Stimulated activated CD8-positive, alpha-beta memory T cell treated with anti-CD3 and anti-CD28 coated beads, Interleukin-2, amount 100 ng/mL, for 48 hours (primary cell): ENCODE data around the gene ERCC6L2.

Experiments used
- DNase-seq, 2 donors: peaks; one replicate each; pipeline ENCODE4 v3.0.0-alpha.2; 2020; ENCODE audit warnings: low read depth in 2 of 2

ERCC6L2 gene

DNA sequence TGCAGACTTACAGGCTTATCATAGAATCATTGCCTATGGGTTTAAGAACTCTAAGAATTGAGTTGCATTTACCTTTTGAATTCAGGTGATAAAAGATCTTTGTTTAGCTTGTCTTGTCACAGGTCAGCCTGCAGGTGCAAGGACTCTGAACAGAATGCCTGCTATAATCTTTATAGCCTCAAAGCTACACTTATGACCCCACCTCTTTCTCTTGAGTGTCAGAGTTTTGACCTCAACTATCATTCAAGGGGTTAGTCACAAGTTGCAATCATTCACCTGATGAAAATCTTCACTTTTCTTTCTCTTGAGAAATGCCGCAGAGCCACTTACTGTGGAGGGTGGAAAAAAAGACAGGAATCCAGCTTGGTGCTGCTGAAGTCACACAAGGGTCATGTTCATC lies 49.5 kb downstream of the ERCC6L2 start:
- DNase-seq, result no peak

DNA sequence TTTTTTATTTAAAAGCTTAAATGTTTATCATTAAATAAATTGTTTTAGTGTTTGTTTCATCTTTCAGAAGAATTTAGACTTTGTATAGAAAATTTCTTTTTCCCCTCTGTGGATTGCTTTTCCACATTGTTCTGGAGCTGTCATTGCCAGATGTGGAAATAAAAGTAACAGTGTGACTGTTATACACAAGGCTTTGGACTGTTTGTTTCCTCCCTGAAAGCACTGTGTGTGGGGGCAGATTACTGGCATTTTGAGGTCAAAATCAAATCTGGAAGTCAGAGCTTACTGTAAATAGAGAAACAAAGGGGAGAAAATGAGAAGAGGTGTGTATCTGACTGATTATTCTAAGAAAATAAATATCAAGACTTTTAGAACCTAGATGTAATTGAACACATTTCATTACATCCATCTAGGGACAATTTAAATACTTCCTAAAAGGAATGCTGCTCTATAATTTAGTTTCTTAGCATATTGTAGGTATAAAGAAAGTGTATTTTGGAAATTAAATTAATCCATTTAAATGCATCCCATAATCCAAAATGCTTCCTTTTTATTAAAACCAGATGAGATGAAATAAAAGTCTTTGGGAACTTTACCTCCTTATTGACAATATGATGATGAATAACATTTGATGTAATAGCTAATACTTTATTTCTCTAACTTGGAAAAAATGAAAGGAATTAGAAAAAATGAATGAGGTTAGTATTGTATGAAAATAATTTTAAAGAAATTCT lies 51.9 kb downstream of the ERCC6L2 start:
- no peak for DNase-seq

DNA sequence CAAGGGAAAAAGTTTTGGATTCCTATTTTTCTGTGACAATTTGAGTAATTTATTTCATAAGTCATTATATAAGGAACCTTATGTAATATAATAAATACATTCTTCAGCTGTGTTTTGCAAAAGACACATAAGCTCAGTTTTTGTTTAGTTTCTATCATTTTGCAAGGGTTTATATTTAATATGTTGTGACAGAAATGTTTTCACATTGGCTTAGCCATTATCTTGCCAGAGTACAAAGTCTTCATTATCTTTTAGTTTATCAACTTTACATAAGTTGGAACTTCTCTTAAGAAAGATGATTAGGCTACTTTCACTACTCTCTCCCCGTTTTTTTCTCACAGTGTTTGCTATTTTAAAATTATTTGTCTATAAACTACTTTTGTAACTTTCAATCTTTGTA lies 54.8 kb downstream of the ERCC6L2 start:
- DNase-seq, result no peak

DNA sequence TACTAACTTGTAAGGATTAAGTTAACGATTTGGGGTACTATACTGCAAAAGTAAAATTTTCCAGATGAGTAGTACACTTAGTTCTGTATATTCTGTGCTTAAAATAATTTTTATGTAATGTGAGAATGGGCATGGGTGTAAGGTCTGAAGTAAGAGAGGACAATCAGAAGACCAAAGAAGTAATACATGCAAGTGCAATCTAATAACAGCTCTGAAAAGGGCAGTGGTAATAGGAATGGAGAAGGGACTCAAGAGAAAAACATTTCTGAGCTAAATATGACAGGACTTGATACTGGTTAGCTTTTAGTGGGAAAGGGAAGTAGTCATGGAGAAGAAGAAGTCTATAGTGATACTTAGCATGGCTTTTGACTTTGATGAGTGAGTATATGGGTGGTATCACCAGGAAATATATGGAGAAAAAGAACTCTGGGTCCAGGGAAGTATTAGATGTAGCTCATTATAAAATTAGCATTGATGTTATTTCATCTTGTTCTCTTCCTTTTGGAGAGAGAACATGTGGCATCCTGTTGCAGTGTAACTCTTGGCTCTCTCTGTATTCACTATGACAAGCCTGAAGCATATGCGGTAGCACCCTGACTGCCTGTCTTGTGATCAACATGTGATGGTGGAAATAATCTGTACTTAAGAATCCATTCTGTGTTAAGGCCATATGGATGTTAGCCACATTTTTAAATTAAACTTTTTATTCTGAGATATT lies 60.5 kb downstream of the ERCC6L2 start:
- no peak for DNase-seq

DNA sequence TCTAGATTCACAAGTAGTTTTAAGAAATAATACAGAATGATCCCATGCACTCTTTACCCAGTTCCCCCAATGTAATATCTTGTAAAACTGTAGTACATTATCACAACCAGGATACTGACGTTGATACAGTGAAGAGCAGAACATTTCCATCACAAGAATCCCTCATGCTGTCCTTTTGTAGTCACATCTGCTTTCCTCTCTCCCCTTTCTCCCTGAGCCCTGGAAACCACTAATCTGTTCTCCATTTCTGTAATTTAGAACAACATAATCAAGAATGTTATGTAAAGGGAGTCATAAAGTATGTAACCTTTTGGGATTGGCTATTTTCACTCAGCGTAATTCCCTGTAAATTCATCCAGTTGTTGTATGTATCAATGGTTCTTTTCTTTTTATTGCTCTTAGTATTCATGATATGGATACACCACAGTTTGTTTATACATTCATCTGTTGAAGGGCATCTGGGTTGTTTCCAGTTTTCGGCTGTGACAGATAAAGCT lies 61.1 kb downstream of the ERCC6L2 start:
- DNase-seq, result no peak

DNA sequence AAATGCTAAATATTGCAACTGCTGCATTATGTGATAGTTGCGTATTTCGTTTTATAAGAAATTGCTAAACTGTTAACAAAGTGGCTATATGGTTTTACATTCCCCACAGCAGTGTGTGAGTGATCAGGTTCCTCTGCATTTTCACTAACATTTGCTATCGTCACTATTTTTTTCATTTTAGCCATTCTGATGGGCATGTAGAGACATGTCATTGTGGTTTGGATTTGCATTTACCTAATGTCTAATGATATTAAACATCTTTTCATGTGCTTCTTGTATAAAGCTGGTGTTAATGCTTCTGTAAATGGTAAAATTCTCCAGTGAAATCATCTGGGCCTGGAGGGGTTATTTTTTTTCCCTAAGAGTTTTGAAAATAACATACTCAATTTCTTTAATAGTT lies 61.6 kb downstream of the ERCC6L2 start:
- no peak for DNase-seq

DNA sequence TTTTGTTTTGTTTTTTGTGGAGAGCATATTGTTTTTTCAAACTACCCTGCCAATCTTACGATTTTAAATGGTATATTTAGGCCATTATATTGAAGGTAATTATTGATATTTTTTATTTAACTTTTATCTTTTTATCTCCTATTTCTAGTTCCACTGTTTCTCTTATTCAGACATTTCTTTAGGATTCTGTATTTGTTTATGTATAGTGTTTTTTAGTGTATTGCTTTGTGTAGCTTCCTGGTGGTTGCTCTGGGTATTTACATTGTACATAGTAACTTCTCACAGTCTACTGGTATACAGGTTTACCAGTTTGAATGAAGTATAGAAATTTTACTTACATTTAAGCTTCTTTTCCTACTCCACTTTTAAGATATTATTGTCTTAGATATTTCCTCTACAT lies 63.2 kb downstream of the ERCC6L2 start:
- no peak for DNase-seq

DNA sequence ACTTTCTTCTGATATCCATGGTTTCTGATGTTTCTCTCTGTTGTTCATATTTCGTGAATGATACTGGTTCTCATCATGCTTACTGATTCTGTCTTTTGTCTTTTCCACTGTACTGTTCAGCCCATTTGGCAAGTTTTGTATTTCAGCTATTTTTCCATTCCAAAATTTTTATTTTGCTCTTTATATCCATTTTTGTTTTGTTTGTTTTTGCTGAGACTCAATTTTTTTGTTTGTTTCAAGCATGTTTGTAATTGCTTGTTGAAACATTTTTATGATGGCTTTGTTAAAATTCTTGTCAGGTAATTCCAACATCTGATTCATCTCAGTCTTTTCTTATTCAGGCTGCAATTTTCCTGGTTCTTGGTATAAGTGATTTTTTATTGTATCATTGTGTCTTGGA lies 64.0 kb downstream of the ERCC6L2 start:
- no peak for DNase-seq

DNA sequence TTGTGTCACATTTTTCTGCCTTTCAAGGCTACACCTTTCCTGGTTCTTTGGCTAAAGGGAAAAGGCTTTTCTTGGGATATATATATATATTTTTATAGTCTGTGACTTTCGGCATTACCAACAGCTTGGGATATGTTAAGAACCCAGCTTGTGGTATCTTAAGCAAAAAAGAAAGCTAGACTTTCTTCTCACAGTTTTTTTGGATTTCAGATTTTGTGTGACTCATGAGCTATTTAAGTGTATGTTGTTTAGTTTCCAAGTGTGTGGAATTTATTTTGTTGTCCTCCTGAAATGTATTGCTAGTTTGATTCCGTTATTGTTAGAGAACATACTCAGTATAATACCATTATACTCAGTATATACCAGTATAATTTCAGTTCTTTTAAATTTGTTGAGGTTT lies 64.8 kb downstream of the ERCC6L2 start:
- no peak for DNase-seq

DNA sequence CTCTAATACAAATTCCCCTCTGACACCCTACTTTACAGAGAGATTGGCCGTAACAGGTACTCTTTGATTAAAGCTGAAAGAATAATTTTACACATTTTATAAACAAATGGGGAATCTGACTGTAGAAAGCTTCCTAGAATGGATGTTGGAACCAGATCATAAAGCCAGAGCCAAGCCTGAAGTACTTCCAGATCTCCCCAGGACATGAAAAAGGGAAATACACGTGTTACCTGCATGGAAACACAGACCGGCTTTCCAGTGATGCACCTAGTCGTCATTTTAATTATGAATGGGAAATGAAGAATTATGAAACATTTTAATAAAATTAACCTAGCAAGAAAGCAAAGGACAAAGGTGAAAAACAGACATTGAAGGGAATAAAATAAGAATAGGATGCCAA lies 66.5 kb downstream of the ERCC6L2 start:
- DNase-seq, result no peak

DNA sequence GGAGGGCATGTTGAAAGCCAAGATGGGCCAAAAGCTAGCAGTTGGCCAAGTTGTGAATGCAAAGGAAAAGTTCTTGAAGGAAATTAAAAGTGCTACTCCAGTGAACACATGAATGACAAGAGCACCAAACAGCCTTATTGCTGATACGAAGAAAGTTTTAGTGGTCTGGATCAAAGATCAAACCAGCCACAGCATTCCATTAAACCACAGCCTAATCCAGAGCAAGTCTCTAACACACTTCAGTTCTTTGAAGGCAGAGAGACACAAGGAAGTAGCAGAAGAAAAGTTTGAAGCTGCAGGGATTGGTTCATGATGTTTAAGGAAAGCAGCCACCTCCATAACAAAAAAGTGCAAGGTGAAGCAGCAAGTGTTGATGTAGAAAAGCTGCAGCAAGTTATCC lies 71.6 kb downstream of the ERCC6L2 start:
- DNase-seq, result no peak

DNA sequence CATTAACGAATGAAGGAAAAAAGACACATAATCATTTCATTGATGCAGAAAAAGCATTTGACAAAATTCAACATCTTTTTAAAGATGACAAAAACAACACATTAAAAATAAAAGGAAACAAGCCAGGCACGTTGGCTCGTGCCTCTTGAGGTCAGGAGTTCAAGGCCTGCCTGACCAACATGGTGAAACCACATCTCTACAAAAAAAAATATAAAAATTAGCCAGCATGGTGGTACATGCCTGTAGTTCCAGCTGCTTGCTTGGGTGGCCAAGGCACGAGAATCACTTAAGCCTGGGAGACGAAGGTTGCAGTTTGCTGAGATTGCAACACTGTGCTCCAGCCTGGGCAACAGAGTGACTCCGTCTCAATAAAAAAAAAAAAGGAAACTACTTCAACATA lies 77.0 kb downstream of the ERCC6L2 start:
- no peak for DNase-seq

DNA sequence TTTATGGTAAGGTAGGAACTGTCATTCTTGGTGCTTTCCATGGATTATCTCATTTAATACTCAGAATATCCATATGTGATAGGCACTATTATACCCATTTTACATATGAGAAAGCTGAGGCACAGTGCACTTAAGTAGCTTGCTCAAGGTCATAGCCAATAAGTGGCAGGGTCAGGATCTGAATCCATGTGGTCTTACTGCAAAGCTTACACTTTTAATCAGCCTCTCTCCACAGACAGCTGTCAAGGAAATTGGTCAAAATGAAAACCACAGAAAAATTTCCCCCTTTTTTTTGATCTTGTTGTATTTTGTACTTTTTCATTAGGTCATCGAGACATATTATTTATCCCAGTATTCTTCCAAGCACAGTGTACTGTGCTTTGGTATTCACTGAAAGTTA lies 78.5 kb downstream of the ERCC6L2 start:
- no peak for DNase-seq

DNA sequence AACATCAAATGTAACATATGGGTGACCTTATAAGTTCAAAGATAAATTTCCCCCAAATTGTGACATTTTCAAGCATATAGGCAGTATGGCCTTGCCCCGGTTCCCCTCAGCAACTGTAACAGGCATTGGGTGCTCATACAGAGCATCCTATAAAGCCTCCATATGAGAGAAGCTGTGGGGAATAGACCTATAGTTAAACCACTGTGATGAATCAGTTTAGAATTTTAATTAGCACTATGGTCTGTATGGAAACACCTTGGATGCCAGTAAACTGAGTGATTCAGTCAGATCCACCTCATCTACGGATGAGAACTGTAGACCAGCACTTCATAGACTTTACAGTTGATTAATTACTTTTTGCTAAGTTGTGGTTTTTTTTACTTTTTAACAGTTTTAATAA lies 79.4 kb downstream of the ERCC6L2 start:
- no peak for DNase-seq

DNA sequence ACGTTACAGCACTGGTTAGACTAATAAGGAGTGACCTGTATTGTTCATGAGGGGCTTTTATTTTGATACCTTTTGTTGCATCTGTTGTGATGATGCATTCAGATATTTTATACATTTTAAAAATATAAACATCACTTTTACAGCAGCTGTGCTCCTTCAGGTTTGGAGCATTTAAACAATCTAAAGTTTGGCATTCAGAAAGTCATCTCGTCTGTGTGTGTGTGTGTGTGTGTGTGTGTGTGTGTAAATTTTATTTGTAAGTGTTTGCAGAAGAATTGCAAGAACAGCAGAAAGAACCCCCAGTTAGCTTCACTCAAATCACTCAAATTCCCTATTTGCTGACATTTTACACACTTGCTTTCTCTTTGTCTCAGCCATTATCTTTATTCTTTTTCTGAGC lies 87.4 kb downstream of the ERCC6L2 start:
- DNase-seq, result no peak

DNA sequence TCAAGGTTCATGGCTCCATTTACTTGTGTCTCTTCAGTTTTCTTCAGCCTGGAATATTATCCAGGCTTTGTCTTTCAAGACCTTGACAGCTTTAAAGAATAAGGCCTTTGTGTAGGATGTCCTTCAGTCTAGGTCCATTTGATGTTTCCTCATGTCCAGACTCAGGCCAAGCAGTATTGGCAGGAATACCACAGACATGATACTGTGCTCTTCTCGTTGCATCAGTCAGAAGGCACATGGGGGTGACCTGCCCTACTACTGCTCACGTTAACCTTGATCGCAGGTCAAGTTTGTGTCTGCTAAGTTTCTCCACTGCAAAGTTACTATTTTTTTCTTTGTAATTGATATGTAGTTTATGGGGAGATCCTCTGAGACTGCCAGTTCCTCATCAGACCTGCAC lies 88.2 kb downstream of the ERCC6L2 start:
- DNase-seq, result no peak

DNA sequence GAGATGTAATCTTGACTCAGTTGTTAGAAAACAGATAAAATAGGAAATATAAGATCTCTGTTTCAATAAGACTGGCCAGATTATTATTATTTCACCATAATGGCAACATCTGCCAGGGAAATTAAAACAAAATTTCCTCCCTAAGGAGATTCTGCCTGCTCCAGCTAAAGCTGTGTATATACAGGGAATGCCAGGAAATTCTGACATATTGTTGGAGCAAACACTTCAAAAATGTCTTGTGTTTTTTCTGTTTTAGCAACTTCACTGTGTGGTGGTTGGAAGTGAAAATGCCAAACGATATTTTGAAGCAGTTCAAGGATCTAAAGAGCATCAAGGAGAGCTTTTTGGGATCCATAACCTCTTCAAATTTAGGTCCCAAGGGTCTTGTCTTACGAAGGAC lies 90.8 kb downstream of the ERCC6L2 start:
- DNase-seq, result no peak

DNA sequence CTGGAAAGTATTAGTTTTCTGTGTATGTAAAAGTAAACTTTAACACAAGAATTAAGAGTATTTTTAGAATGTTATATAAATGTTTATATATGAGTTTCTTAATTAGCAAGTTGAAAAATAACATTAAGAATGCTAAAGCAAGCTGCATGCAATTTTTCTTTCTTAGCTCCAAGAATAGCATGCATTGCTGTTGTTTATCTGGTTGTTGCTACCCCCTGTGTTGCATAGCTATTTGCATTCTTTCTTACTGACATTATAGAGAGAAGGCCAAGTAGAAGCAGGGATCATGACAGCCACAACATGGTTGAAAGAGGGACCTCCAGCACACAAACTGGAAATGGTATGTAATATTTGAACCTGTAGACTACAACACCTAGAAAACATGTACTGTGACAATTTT lies 94.8 kb downstream of the ERCC6L2 start:
- DNase-seq, result no peak

DNA sequence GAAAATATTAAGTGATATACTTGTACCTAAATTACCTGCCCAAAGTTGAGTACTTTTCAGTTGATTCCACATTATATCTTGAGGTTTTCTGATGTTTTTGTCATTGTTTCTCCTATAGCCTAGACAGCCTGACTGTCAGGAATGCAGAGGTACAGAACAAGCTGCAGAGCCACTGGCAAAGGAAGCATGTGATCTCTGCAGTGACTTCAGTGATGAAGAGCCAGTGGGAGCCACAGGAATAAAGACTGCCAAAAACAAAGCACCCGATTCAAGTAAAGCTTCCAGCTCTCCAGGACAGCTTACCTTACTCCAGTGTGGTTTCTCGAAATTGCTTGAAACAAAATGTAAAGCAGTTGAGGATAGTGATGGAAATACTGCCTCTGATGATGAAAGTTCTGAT lies 96.3 kb downstream of the ERCC6L2 start:
- no peak for DNase-seq

DNA sequence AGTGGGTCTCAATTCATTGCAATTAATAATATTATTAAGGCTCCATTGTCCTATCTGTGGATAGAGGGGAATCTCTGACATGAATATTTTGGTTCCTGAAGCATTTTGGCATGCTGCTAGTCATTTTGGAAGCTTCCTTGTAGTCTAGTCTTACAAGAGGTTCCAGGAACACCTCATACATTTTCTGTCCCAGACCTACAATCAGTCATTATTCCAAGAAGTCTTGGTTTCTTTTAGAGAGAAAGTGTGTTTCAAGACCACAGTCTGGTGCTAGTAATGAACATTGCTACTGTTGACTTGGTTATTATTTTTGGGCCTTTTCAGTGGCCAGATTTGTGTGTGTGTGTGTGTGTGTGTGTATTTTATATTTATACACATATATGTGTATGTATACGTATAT lies 98.9 kb downstream of the ERCC6L2 start:
- DNase-seq, result no peak

DNA sequence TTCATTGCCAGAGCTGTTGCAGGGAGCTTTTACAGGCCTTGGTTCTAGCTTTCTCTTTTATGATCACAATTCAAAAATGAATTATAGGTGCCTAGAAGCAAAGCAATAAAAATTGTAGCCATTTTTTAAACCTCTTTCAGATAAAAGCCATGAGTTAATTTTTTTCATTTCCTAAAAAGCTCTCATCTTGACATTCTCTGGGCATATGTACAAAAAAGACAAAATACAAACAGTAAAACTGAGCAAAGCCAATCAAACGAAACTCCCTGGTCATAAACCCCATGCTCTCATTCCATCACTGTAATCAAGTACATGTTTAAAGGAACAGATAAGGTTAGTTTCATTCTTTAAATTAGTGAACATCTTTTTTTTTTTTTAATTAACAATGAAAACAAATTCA lies 101.9 kb downstream of the ERCC6L2 start:
- DNase-seq, result no peak

DNA sequence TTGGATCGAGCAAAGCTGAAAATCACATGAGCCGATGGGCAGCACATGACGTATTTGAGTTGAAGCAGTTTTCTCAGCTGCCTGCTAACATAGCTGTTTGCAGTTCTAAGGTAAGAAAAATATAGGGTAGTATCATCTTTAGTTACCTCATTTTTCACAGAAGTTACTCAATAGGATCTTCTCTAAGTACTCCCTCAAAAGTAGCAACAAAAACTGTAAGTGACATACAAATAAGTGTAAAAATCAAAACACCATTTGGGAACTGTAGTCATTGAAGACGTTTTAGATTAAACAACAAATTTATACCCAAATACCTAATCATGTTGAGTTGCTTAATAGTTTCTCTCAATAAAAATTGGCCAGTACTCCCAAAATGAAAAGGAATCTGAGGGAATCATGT lies 102.6 kb downstream of the ERCC6L2 start:
- no peak for DNase-seq

DNA sequence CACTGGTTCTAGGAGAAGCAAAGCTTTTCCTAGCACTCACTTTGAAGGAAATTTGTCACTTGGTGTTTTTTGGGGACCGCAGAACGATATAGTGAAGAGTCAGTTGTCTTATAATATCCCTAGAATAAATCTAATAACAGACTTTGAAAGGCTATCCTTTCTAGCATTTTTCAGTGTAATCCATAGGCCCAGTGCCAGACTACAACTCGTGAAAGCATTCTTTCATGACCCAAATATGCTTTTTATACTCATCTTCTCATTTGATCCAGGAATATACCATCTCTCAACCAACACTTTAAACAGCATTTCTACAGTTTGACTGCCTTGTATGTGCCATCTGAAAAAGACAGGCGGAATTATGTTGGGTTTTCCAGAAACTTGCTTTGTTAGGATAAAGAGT lies 104.0 kb downstream of the ERCC6L2 start:
- no peak for DNase-seq
